GM13976 (cell line): Measurements from ENCODE around the gene SYNPR.

Experiments
- DNase-seq: peaks from one replicate; pipeline ENCODE4 v3.0.0; 2012; ENCODE audit warnings: low spot score
- in situ Hi-C: fragments of 300-500 bp; cut with MboI; formaldehyde crosslinking; loops from one replicate; pipeline ENCODE4 v1.12.0; 2022; ENCODE audit warnings: low sequenced_read_pairs, mixed read lengths, inconsistent platforms; ENCODE audit not compliant: unreplicated experiment
- TF ChIP-seq, protein P1 (sequence below): IDR thresholded peaks from 2 replicates; pipeline ENCODE4 v1.5.1; 2012; ENCODE audit warnings: borderline replicate concordance, mild to moderate bottlenecking; ENCODE audit not compliant: insufficient read depth; ENCODE audit errors: extremely low read depth, missing control alignments, control extremely low read depth

The SYNPR gene

DNA sequence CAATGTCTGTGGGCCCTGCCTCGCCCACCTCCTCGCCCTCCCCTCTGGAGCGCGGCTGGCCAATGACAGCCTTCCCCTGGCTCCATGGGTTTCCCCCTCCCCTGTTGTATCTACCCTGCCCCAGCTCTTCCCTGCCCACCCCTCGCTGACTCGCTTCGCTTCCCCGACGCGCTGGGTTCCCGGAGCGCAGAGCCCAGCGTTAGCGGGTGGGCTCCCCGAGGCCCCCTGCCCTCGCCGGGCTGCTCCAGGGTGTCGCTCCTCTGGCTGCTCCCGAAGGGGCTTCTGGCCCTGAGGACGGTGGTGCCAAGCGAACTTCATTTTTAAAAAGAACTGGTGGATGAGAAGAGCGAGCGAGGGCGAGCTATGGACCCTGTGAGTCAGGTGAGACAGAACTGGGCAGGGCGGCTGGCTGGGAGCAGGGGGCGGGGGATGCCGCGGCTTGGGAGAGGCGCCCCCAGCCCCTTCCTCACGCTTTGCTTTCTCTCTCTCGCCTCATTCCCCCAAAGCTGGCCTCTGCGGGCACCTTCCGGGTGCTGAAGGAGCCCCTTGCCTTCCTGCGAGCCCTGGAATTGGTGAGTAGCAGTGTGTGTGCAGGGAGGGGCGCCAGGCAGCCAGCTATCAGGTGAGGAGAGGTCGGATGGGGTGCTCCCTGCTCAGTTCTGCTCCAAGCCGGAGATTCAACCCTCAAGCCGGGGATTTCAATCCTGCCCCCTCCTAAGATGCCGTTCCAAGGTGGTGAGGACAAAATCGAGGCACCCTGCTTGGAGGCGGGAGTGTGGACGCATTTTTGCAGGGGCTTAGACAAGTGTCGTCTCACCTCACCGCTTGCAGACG lies at the start of gene SYNPR:
Gene SYNPR, plus strand, starts transcription at position 138 of the 834 bp plus-strand sequence.
- DNase-seq: no peak
- TF ChIP-seq, protein P1, sequence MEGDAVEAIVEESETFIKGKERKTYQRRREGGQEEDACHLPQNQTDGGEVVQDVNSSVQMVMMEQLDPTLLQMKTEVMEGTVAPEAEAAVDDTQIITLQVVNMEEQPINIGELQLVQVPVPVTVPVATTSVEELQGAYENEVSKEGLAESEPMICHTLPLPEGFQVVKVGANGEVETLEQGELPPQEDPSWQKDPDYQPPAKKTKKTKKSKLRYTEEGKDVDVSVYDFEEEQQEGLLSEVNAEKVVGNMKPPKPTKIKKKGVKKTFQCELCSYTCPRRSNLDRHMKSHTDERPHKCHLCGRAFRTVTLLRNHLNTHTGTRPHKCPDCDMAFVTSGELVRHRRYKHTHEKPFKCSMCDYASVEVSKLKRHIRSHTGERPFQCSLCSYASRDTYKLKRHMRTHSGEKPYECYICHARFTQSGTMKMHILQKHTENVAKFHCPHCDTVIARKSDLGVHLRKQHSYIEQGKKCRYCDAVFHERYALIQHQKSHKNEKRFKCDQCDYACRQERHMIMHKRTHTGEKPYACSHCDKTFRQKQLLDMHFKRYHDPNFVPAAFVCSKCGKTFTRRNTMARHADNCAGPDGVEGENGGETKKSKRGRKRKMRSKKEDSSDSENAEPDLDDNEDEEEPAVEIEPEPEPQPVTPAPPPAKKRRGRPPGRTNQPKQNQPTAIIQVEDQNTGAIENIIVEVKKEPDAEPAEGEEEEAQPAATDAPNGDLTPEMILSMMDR: no peak
- in situ Hi-C loops: no loop called here

DNA sequence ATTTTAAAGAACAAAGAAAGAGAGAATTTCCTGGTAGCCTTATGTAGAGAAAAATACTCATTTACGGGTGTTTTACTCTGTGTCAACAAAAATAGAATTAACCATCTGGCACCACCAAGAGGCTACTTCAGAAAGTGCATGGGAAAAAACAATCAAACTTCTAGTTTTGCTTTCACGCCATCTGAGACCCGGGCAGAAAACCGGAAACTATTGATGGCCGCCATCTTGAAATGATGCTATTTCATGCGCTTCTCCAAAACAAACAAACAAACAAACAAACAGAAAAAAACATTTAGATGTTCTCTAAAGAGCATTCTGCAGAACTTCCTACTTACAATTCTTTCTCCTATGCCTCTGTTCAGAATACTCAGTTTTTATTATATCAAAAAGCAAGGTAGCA lies 49.4 kb upstream of the SYNPR start:
- no peak for DNase-seq
- in situ Hi-C loops: loop anchor here (25.0 kb wide), 1 partner anchor 566 kb away; no protein-coding TSS in a partner anchor
- TF ChIP-seq, protein P1: no peak

DNA sequence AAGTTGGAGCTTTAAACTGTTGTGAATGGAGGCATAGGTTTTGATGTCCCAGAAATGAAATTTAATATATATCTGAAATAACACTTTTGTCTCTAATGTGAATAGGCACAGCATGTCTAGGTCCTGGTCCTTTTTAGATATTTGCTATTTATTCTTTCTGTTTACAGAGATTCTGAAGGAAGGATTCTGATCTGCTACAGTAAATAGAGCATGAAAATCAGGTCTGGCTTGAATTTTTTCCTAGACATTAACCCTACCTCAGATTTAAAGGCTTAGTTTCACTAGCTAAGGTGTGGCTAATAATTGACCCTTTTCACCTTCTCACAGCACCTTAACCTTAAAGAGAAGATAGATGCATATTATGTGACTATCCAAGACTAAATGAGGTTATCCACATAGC lies 48.0 kb upstream of the SYNPR start:
- TF ChIP-seq, protein P1: no peak
- in situ Hi-C loops: loop anchor here (25.0 kb wide), 1 partner anchor 568 kb away; no protein-coding TSS in a partner anchor
- no peak for DNase-seq

DNA sequence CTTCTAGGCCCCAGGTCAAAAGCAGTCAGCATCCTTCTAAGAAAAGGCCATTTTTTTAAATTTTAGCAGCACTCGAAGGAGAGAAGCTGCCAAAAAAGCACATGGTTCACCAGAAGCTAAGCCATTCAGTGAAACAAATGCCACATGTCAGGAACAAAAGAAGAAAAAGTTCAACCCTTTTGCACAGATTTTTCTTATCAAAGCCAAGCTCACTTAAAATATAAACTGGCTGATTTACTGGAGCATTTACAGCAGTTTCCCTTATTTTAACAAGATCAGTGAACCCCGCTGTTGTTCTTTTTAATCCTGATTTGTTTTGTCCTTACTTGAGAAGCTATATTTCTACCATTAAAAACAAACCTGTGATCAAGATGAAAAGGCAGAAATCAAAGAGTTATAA lies 46.5 kb upstream of the SYNPR start:
- in situ Hi-C loops: loop anchor here (25.0 kb wide), 1 partner anchor 569 kb away; no protein-coding TSS in a partner anchor
- no peak for DNase-seq
- TF ChIP-seq, protein P1: no peak

DNA sequence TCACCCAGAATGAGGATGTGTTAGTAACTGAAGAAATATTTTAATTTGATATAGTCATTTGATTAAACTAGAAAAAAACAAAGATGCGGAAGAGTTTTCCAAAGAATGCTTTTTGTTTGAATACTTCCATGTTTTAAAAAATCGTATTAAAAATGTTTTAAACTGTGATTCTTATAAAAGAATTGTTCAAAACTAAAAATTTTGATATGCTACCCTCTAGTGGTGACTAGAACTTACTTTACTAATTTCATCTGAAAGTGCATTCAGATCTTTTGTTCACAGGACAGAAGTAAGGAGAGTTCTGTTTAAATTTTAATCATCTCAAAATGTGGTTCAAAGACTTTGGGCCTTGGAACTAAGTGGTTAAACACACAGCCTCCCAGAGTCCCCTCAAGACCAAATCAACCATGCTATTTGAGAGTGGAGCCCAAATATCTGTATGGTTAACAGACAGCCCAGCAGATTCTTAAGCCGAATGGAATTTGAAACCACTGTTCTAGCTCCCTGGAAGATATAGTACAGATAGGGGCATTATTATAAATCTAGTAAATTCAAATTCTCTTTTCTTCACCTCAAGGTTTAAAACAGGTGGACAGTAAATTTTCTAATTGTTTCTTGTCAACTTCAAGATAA lies 45.2 kb upstream of the SYNPR start:
- no peak for DNase-seq
- TF ChIP-seq, protein P1: no peak
- in situ Hi-C loops: loop anchor here (25.0 kb wide), 1 partner anchor 571 kb away; no protein-coding TSS in a partner anchor

DNA sequence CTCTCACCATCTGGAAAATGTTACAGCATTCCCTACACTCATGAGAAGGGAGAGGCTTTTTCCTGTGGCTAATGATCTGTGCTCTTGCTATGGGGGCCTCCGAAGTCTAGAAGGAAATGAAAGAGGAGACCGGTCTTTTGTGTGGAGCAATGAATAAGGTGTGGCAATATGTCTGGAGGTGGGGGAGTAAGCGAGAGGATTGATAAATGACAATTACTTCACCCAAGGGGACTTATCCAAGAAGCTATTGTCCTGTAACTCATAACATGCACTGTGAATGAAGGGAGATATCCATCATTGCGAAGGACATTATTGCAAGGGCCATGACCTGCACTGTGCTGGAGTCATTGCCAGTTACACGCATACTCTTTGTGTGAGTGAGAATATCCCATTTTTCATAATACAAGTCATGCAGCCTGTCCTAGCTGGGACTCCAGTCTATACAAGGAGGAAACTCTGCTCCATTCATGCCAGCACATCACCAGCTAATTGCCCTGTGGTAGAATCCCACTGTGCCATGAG lies 37.7 kb upstream of the SYNPR start:
- in situ Hi-C loops: loop anchor here (25.0 kb wide), 1 partner anchor 578 kb away; no protein-coding TSS in a partner anchor
- no peak for DNase-seq

More for the DNA sequence above, 37.7 kb upstream of the SYNPR start:
- TF ChIP-seq, protein P1: no peak
